ENCODE data around the gene TMEM242. TPM values are rescaled to one million over a fixed set of nuclear protein-coding genes. Genes with fewer than 3 reads are reported as not detected.

The TMEM242 gene
- polyA plus RNA-seq, 1 of the 3 experiments (the other 2 are of a cell fraction), result 7.4 TPM

- TF ChIP-seq, protein P1, sequence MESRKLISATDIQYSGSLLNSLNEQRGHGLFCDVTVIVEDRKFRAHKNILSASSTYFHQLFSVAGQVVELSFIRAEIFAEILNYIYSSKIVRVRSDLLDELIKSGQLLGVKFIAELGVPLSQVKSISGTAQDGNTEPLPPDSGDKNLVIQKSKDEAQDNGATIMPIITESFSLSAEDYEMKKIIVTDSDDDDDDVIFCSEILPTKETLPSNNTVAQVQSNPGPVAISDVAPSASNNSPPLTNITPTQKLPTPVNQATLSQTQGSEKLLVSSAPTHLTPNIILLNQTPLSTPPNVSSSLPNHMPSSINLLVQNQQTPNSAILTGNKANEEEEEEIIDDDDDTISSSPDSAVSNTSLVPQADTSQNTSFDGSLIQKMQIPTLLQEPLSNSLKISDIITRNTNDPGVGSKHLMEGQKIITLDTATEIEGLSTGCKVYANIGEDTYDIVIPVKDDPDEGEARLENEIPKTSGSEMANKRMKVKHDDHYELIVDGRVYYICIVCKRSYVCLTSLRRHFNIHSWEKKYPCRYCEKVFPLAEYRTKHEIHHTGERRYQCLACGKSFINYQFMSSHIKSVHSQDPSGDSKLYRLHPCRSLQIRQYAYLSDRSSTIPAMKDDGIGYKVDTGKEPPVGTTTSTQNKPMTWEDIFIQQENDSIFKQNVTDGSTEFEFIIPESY (IDR thresholded peaks at IDR 0.05; ENCODE audit: borderline replicate concordance, low read depth), result no peak
- TF ChIP-seq GABPA (IDR thresholded peaks at IDR 0.05; ENCODE audit: low read depth), result no peak
These were observed 10.2 kb upstream of the TMEM242 start (continued) for GRCh38 chr6:157333537-157333936.

DNA sequence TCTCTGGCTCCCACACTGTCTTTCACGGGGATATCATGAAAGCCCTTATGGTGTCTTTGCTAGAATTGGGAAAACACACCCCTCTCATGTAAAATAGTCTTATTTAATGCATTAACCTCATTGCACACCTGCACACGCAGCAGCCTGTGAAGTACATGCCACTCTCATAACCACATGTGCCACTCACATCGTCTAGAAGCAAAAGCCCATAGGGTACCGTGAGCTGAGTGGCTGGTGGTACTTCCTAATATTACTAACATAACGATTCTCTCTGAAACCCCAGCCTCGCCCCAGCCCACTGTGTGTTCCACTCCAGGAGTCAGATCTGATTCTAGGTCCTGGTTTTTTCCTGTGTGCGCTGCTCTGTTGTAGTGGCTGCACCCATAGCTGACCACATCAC, 9.5 kb upstream of the TMEM242 start:
- Histone ChIP-seq H3K79me2 (ENCODE audit: insufficient read depth) (no peaks in the 10 kb centered on the region), H3F3A (replicated peaks; ENCODE audit: insufficient read depth) (peaks cover 10% of the 10 kb centered on the region), H2AFZ (ENCODE audit: low read depth) (no peak overlapping the region), H3K9me3 (no peaks in the 10 kb centered on the region), H3K27me3 (ENCODE audit: insufficient read depth) (no peaks in the 10 kb centered on the region), H3K4me2 (no peak overlapping the region), H4K20me1 (ENCODE audit: insufficient read depth) (no peaks in the 10 kb centered on the region), H3K27ac (ENCODE audit: low read depth in 2 of 2, low read length in 1 of 2) (no peak overlapping the region), H3K9me2 (no peaks in the 10 kb centered on the region), H3K4me3 (ENCODE audit: low read depth in 2 of 2, low read length in 1 of 2) (no peak overlapping the region), H3K9ac (no peak overlapping the region), H3K36me3 (replicated peaks in 1 of 2; ENCODE audit: control insufficient read depth in 1 of 2, insufficient read depth in 2 of 2, low read length in 1 of 2) (no peaks in the 10 kb centered on the region), H3K4me1 (ENCODE audit: control insufficient read depth in 1 of 2, insufficient read depth in 2 of 2, low read depth in 1 of 2, low read length in 1 of 2) (peaks cover 7 to 12% of the 10 kb centered on the region in 2 experiments)
- TF ChIP-seq FOXM1 (IDR thresholded peaks at IDR 0.05; ENCODE audit: low read depth) (no peak), GATA2 (CRISPR knock-in tag; IDR thresholded peaks at IDR 0.05) (no peak), MAX (IDR thresholded peaks at IDR 0.05; ENCODE audit: low read depth) (no peak), NRF1 (IDR thresholded peaks at IDR 0.05; ENCODE audit: low read depth, low read length) (no peak), JUND (IDR thresholded peaks at IDR 0.05) (no peak), MXI1 (IDR thresholded peaks at IDR 0.05; ENCODE audit: low read depth, low read length) (no peak), FOXJ3 (CRISPR knock-in tag; IDR thresholded peaks at IDR 0.05) (no peak), RAD21 (IDR thresholded peaks at IDR 0.05; ENCODE audit: low read length) (no peak), SMC3 (IDR thresholded peaks at IDR 0.05; ENCODE audit: low read depth, low read length) (no peak), SIN3A (IDR thresholded peaks at IDR 0.05; ENCODE audit: borderline replicate concordance, low read depth, low read length) (no peak), TEAD4 (IDR thresholded peaks at IDR 0.05; ENCODE audit: borderline replicate concordance, insufficient read depth) (no peak)
- TF ChIP-seq, protein P2, sequence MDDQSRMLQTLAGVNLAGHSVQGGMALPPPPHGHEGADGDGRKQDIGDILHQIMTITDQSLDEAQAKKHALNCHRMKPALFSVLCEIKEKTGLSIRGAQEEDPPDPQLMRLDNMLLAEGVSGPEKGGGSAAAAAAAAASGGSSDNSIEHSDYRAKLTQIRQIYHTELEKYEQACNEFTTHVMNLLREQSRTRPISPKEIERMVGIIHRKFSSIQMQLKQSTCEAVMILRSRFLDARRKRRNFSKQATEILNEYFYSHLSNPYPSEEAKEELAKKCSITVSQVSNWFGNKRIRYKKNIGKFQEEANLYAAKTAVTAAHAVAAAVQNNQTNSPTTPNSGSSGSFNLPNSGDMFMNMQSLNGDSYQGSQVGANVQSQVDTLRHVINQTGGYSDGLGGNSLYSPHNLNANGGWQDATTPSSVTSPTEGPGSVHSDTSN (IDR thresholded peaks at IDR 0.05), result no peak
- TF ChIP-seq, protein P1 (IDR thresholded peaks at IDR 0.05; ENCODE audit: borderline replicate concordance, low read depth), result no peak
- TF ChIP-seq, protein P3, sequence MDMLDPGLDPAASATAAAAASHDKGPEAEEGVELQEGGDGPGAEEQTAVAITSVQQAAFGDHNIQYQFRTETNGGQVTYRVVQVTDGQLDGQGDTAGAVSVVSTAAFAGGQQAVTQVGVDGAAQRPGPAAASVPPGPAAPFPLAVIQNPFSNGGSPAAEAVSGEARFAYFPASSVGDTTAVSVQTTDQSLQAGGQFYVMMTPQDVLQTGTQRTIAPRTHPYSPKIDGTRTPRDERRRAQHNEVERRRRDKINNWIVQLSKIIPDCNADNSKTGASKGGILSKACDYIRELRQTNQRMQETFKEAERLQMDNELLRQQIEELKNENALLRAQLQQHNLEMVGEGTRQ (IDR thresholded peaks at IDR 0.05; ENCODE audit: borderline replicate concordance, low read depth, low read length), result no peak
- ChIA-PET CTCF (interaction anchor here (3.9 kb wide), 1 partner anchor 10 kb away, joined by 20 read pairs; the partner anchor contains the start of gene TMEM242), POLR2A (no interaction called here)
- WGBS (ENCODE audit: low lambda C conversion rate), result 81% methylated on average over 7 of the region's 7 CpGs
- DNase-seq, result no peak
